Calu3 (cell line): ENCODE results near the gene SIVA1. TPM values are rescaled to one million over a fixed set of nuclear protein-coding genes. Genes with fewer than 3 reads are reported as not detected.

ENCODE experiments used
- BruUV-seq: library from RNA; stranded (reverse); fragments of 400-500 nt; replicated peaks from 2 replicates; lab custom pipeline; 2021; lab: Mats Ljungman, UMichigan
- CTCF ChIA-PET: fragments of 300-600 bp; sonication (Branson Sonifier 250); formaldehyde crosslinking; loops from one replicate; lab custom pipeline; 2022; ENCODE audit warnings: antibody characterized with exemption; lab: Charles Lee
- DNase-seq: peaks from one replicate; pipeline ENCODE4 v3.0.0; 2022
- H3K27ac Mint-ChIP-seq: one replicate; pipeline ENCODE4 v1.8.0; 2022; ENCODE audit warnings: mixed read lengths; ENCODE audit not compliant: unreplicated experiment
- H3K27me3 Mint-ChIP-seq: one replicate; pipeline ENCODE4 v1.8.0; 2022; ENCODE audit warnings: mixed read lengths; ENCODE audit not compliant: unreplicated experiment
- H3K36me3 Mint-ChIP-seq: one replicate; pipeline ENCODE4 v1.8.0; 2022; ENCODE audit warnings: mild to moderate bottlenecking, moderate library complexity, mixed read lengths; ENCODE audit not compliant: insufficient read depth, unreplicated experiment
- H3K4me1 Mint-ChIP-seq: one replicate; pipeline ENCODE4 v1.8.0; 2022; ENCODE audit warnings: mild to moderate bottlenecking, low read depth, mixed read lengths; ENCODE audit not compliant: unreplicated experiment
- H3K4me3 Mint-ChIP-seq: one replicate; pipeline ENCODE4 v1.8.0; 2022; ENCODE audit warnings: mild to moderate bottlenecking, low read depth, moderate library complexity, mixed read lengths; ENCODE audit not compliant: unreplicated experiment
- H3K9me3 Mint-ChIP-seq: one replicate; pipeline ENCODE4 v1.8.0; 2022; ENCODE audit warnings: low read depth, mixed read lengths; ENCODE audit not compliant: unreplicated experiment
- intact Hi-C: fragments of 100-400 bp; cut with micrococcal nuclease; formaldehyde crosslinking; loops from one replicate; pipeline ENCODE4 v1.10.0; 2022; ENCODE audit not compliant: unreplicated experiment
- total RNA-seq: library from RNA; stranded (reverse); gene quantifications from 2 replicates; pipeline ENCODE4 v1.2.3, GENCODE V29; 2022
- TF ChIP-seq, protein P1 (sequence below): fragments of 200-600 bp; IDR thresholded peaks from one replicate; pipeline ENCODE4 v1.8.0; 2022; ENCODE audit warnings: antibody characterized with exemption; ENCODE audit not compliant: unreplicated experiment

Gene SIVA1
- total RNA-seq, 1 experiment from 2014 or later: 72.3 TPM

DNA sequence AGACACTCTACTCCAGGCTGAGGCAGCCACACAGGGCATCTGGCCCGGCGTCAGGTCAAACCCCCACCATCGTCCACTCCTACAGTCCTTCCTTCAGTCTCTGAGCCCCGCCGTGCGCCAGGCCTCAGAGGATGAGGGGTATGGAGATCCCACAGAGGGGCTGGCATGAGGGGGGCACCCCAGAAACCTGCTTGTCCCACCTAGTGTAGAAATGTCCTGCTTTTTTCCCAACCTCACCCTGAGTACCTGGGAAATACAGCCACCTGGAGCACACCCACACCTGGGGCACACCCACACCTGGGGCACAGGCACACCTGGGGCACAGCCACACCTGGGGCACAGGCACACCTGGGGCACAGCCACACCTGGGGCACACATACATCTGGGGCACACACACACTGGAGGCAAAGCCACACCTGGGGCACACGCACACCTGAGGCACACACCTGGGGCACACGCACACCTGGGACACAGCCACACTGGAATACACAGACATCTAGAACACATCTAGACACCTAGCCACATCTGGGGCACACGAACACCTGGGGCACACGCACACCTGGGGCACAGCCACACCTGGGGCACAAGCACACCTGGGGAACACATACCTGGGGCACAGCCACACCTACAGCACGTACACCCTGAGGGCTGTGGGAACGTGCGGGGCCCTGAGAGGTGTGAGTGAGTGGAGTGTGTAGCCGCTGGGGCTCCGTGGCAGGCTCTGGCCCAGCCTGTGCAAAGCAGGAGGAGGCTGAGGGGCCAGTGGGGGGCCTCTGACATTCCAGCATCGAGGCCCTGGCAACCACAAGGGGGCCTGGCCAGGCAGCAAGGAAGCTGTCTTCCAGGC lies 24.2 kb downstream of the SIVA1 start:
- no TSS peak for BruUV-seq
- Mint-ChIP-seq H3K36me3 (peaks cover 16% of the 10 kb centered on the region), H3K4me3 (no peak overlapping the region), H3K4me1 (no peaks in the 10 kb centered on the region), H3K9me3 (no peaks in the 10 kb centered on the region), H3K27me3 (no peaks in the 10 kb centered on the region), H3K27ac (peak overlapping the region; percentile 34)
- TF ChIP-seq, protein P1, sequence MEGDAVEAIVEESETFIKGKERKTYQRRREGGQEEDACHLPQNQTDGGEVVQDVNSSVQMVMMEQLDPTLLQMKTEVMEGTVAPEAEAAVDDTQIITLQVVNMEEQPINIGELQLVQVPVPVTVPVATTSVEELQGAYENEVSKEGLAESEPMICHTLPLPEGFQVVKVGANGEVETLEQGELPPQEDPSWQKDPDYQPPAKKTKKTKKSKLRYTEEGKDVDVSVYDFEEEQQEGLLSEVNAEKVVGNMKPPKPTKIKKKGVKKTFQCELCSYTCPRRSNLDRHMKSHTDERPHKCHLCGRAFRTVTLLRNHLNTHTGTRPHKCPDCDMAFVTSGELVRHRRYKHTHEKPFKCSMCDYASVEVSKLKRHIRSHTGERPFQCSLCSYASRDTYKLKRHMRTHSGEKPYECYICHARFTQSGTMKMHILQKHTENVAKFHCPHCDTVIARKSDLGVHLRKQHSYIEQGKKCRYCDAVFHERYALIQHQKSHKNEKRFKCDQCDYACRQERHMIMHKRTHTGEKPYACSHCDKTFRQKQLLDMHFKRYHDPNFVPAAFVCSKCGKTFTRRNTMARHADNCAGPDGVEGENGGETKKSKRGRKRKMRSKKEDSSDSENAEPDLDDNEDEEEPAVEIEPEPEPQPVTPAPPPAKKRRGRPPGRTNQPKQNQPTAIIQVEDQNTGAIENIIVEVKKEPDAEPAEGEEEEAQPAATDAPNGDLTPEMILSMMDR: no peak
- intact Hi-C loops: no loop called here
- DNase-seq: no peak
- CTCF ChIA-PET: interaction anchor here (0.6 kb wide), 1 partner anchor 285 kb away, joined by 3 read pairs; no protein-coding TSS in a partner anchor

DNA sequence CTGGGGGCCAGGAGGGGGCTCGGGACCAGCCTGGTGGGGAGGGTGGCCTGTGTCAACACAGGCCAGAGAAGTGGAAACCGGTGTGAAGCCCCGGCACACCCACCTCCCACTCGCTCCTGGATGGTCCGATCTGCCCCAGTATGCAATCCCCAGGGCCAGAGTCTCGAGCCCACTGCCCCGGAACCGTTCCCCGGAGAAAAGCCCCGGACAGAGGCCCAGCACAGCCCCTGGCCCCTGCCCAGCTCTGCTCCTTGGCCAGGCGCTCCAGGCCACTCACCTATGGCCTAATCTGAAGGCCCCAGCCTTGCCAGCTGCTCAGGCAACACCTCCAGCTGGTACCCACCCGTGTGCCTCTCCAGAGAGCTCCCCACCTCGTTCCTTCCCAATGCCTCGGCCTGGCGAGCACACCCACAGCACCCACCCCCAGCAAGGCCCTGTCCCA lies 24.9 kb downstream of the SIVA1 start:
- TF ChIP-seq, protein P1: no peak
- no peak for DNase-seq
- Mint-ChIP-seq H3K36me3 (peaks cover 16% of the 10 kb centered on the region), H3K27ac (no peak overlapping the region), H3K4me1 (no peaks in the 10 kb centered on the region), H3K9me3 (no peaks in the 10 kb centered on the region), H3K27me3 (no peaks in the 10 kb centered on the region), H3K4me3 (no peak overlapping the region)
- intact Hi-C loops: no loop called here
- no TSS peak for BruUV-seq
- CTCF ChIA-PET: interaction anchor here (0.6 kb wide), 1 partner anchor 285 kb away, joined by 3 read pairs; no protein-coding TSS in a partner anchor

DNA sequence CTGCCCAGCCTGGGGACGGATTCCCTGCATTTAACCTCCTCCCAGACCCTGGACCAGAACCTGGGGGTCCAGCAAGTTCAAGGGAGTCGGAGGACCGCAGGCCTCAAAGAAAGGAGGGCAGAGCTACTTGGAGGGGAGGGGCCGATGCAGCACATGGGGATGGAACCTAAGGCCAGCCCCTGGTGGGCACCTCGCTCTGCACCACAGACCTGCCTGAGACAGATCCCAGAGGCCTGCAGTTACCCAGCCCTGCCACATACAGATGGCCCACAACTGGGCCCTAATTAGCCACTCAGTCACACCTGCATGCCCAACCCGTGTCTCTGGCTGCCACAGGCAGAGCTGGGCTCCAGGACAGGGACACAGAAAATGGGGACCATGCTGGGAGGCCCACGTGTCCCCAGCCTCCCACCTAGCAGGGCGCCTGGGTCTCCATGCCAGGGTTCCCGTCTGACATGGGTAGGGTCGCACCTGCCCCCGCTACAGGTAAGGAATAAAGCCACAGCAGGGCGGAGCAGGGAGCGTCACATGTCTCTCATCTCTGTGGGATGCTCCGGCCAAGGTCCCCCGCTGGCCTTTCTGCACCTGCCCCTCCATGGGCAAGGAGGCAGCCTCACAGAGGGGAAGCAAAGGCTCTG lies 25.9 kb downstream of the SIVA1 start:
- TF ChIP-seq, protein P1: no peak
- CTCF ChIA-PET: no interaction called here
- BruUV-seq: no TSS peak
- peaks cover 18% of the 10 kb centered on the region for H3K36me3 Mint-ChIP-seq
- no peaks in the 10 kb centered on the region for H3K4me1 Mint-ChIP-seq
- no peaks in the 10 kb centered on the region for H3K27me3 Mint-ChIP-seq
- intact Hi-C loops: no loop called here
- H3K4me3 Mint-ChIP-seq: no peak overlapping the region
- no peaks in the 10 kb centered on the region for H3K9me3 Mint-ChIP-seq
- DNase-seq: no peak
- H3K27ac Mint-ChIP-seq: no peak overlapping the region

DNA sequence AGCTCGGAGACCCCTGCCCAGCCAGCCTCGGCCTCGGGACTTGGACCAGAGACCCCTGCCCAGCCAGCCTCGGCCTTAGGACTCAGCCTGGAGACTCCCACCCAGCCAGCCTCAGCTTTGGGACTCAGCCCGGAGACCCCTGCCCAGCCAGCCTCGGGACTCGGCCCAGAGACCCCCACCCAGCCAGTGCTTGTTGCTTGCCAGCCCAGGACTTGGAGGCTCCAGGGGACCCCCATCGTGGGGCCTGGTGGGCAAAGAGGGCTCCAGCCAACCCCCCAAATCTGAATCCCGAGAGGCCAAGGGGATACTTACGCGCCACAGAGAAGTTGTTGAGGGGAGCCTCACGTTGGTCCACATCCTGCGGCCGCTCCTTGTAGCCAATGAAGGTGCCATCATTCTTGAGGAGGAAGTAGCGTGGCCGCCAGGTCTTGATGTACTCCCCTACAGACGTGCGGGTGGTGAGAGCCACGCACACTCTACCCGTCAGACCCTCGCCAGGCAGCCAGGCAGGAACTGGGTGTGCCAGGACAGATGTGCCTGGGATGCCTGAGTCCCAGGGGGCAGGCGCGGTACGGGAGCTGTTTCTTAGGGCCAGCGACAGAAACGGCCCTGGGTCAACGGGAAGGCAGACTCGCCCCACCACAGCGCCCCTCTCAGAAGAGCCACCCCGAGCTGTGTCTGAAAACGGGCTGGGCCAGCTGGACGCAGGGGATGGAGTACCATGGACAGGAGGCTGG lies 27.0 kb downstream of the SIVA1 start:
- Mint-ChIP-seq H3K27ac (no peak overlapping the region), H3K36me3 (peaks cover 14% of the 10 kb centered on the region), H3K4me1 (no peaks in the 10 kb centered on the region), H3K4me3 (no peak overlapping the region), H3K9me3 (no peaks in the 10 kb centered on the region), H3K27me3 (no peaks in the 10 kb centered on the region)
- no TSS peak for BruUV-seq
- intact Hi-C loops: no loop called here
- TF ChIP-seq, protein P1: no peak
- CTCF ChIA-PET: no interaction called here
- no peak for DNase-seq
